Memory B cell (primary cell): Measurements from ENCODE around the gene TMEM38B.
"Not testable (repeated sequence)": the region's sequence is repeated elsewhere in the genome, so short reads cannot be mapped to it uniquely, and the experiment has no call there.

Source experiments
- ATAC-seq: fragments of 150-1000 bp; cut with Tn5 transposase; 2 replicates; pipeline ENCODE4 v1.10.0; 2021; ENCODE audit warnings: low read depth, mild to moderate bottlenecking, moderate library complexity
- DNase-seq, 2 donors: peaks; one replicate each; pipeline ENCODE4 v3.0.0; 2022; ENCODE audit warnings: low spot score in 2 of 2
- H3K27ac Mint-ChIP-seq: one replicate; pipeline ENCODE4 v1.8.0; 2022; ENCODE audit warnings: mild to moderate bottlenecking, moderate library complexity, mixed read lengths
- H3K27me3 Mint-ChIP-seq: one replicate; pipeline ENCODE4 v1.8.0; 2022; ENCODE audit warnings: mixed read lengths
- H3K36me3 Mint-ChIP-seq: one replicate; pipeline ENCODE4 v1.8.0; 2022; ENCODE audit warnings: mild to moderate bottlenecking, mixed read lengths
- H3K4me1 Mint-ChIP-seq: one replicate; pipeline ENCODE4 v1.8.0; 2022; ENCODE audit warnings: mixed read lengths
- H3K4me3 Mint-ChIP-seq: one replicate; pipeline ENCODE4 v1.8.0; 2022; ENCODE audit warnings: mild to moderate bottlenecking, moderate library complexity, mixed read lengths
- H3K9me3 Mint-ChIP-seq: one replicate; pipeline ENCODE4 v1.8.0; 2022; ENCODE audit warnings: mixed read lengths

Gene TMEM38B

GRCh38 chr9:105716146-105716545 lies 21.8 kb downstream of the TMEM38B start:
- H3K36me3 Mint-ChIP-seq: peaks cover 8% of the 10 kb centered on the region
- no peak overlapping the region for H3K4me3 Mint-ChIP-seq
- H3K4me1 Mint-ChIP-seq: peaks cover 4% of the 10 kb centered on the region
- H3K27me3 Mint-ChIP-seq: no peaks in the 10 kb centered on the region
- ATAC-seq (no peak), DNase-seq (no peak)
- no peaks in the 10 kb centered on the region for H3K9me3 Mint-ChIP-seq
- peak overlapping the region; percentile 3 for H3K27ac Mint-ChIP-seq

- H3K4me1 Mint-ChIP-seq: peaks cover 3% of the 10 kb centered on the region
- no peaks in the 10 kb centered on the region for H3K27me3 Mint-ChIP-seq
- H3K36me3 Mint-ChIP-seq: peaks cover 15% of the 10 kb centered on the region
- no peaks in the 10 kb centered on the region for H3K9me3 Mint-ChIP-seq
- no peak overlapping the region for H3K4me3 Mint-ChIP-seq
- H3K27ac Mint-ChIP-seq: no peak overlapping the region
- no peak for DNase-seq
- no peak for ATAC-seq
Measured at GRCh38 chr9:105722099-105722498, 27.8 kb downstream of the TMEM38B start.

- Mint-ChIP-seq H3K4me1 (peaks cover 3% of the 10 kb centered on the region), H3K9me3 (peaks cover 3% of the 10 kb centered on the region), H3K27me3 (no peaks in the 10 kb centered on the region), H3K36me3 (peaks cover 38% of the 10 kb centered on the region), H3K27ac (no peak overlapping the region), H3K4me3 (no peak overlapping the region)
- DNase-seq: no peak
- ATAC-seq: no peak
Measured at GRCh38 chr9:105725370-105725769, 31.0 kb downstream of the TMEM38B start.

- peaks cover 61% of the 10 kb centered on the region for H3K36me3 Mint-ChIP-seq
- H3K27ac Mint-ChIP-seq, DNase-seq, H3K4me1 Mint-ChIP-seq, H3K27me3 Mint-ChIP-seq, H3K9me3 Mint-ChIP-seq, ATAC-seq, H3K4me3 Mint-ChIP-seq: not testable (repeated sequence)
Measured at GRCh38 chr9:105728230-105728629, 33.9 kb downstream of the TMEM38B start.

DNA sequence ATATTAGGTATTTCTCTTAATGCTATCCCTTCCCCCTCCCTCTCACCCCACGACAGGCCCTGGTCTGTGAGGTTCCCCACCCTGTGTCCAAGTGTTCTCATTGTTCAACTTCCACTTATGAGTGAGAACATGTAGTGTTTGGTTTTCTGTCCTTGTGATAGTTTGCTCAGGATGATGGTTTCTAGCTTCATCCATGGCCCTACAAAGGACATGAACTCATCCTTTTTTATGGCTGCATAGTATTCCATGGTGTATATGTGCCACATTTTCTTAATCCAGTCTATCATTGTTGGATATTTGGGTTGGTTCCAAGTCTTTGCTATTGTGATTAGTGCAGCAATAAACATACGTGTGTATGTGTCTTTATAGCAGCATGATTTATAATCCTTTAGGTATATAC lies 37.1 kb downstream of the TMEM38B start:
- not testable (repeated sequence) for H3K4me3 Mint-ChIP-seq
- peaks cover 29% of the 10 kb centered on the region for H3K9me3 Mint-ChIP-seq

GRCh38 chr9:105735366-105735765 lies 41.0 kb downstream of the TMEM38B start:
- H3K27ac Mint-ChIP-seq: no peak overlapping the region
- ATAC-seq (no peak), DNase-seq (no peak)
- peaks cover 65% of the 10 kb centered on the region for H3K36me3 Mint-ChIP-seq
- H3K9me3 Mint-ChIP-seq: peaks cover 29% of the 10 kb centered on the region
- no peaks in the 10 kb centered on the region for H3K27me3 Mint-ChIP-seq
- H3K4me3 Mint-ChIP-seq: no peak overlapping the region
- H3K4me1 Mint-ChIP-seq: no peaks in the 10 kb centered on the region

More for the DNA sequence above, 37.1 kb downstream of the TMEM38B start:
- H3K27ac Mint-ChIP-seq, DNase-seq, H3K4me1 Mint-ChIP-seq, ATAC-seq, H3K27me3 Mint-ChIP-seq: not testable (repeated sequence)
- H3K36me3 Mint-ChIP-seq: peaks cover 76% of the 10 kb centered on the region

DNA sequence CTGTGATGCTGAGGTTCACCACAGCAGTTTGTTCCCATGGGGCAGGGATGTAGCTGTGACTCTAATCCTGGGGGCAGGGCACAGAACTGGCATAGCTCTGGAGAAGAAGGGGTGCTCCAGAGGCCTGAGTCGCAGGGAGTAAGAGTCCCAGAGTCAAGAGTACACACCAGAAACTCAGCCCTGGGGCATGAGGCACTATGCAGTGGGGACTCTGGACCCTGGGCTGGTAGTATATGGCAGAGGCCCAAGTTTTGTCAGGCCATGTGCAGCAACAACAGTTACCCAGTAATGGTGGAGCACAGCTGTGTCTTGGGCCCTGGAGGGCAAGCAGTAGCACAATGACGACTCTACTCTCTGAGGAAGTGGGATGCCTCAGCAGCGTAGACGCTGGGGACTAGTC lies 42.9 kb downstream of the TMEM38B start:
- H3K36me3 Mint-ChIP-seq: peaks cover 65% of the 10 kb centered on the region
- no peak for ATAC-seq
- no peak overlapping the region for H3K4me3 Mint-ChIP-seq
- H3K27me3 Mint-ChIP-seq: no peaks in the 10 kb centered on the region
- no peak for DNase-seq
- H3K4me1 Mint-ChIP-seq: no peaks in the 10 kb centered on the region
- H3K27ac Mint-ChIP-seq: no peak overlapping the region
- H3K9me3 Mint-ChIP-seq: peaks cover 29% of the 10 kb centered on the region

DNA sequence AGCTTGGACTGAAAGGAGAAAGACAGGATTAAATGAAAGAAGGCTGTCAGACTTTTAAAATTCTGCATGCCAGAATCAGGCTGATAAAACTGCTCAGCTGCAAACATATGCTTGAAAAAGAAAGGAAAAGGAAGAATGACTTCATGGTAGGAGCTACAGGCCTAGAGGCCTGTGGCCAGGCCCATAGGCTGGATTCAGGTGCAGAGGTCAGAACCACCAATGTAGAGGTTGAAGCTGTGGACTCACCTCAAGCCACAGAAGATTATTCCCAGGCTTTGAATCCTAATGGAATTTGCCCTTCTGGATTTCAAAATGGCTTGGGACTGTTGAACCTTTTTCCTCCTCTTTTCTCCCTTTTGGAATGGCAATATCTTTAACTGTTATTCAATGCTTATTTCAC lies 47.7 kb downstream of the TMEM38B start:
- Mint-ChIP-seq H3K36me3 (peaks cover 33% of the 10 kb centered on the region), H3K4me1 (no peaks in the 10 kb centered on the region), H3K27ac (no peak overlapping the region), H3K9me3 (no peaks in the 10 kb centered on the region), H3K27me3 (no peaks in the 10 kb centered on the region), H3K4me3 (no peak overlapping the region)
- ATAC-seq: no peak
- no peak for DNase-seq

GRCh38 chr9:105747325-105747724 lies 53.0 kb downstream of the TMEM38B start:
- H3K27ac Mint-ChIP-seq, H3K9me3 Mint-ChIP-seq, ATAC-seq, DNase-seq, H3K4me3 Mint-ChIP-seq, H3K4me1 Mint-ChIP-seq, H3K27me3 Mint-ChIP-seq: not testable (repeated sequence)
- peaks cover 41% of the 10 kb centered on the region for H3K36me3 Mint-ChIP-seq

DNA sequence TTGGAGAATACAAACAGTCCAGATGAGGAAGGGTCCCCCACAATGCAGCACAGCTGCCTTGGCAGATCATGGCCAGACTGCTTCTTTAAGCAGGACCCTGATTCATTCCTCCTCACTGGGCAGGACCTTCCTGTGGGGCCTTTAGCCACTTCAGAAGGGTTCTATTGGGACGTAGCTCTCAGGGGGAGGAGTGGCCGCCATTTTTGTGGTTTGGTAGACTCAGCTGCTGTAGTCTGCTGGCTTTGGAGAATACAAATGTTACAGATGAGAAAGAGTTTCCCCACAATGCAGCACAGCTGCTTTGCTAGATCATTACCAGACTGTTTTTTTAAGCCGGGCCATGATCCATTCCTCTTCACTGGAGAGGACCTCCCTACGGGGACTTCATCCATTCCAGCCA lies 57.4 kb downstream of the TMEM38B start:
- peaks cover 11% of the 10 kb centered on the region for H3K9me3 Mint-ChIP-seq
- peaks cover 57% of the 10 kb centered on the region for H3K36me3 Mint-ChIP-seq
- peaks cover 3% of the 10 kb centered on the region for H3K4me1 Mint-ChIP-seq
- no peaks in the 10 kb centered on the region for H3K27me3 Mint-ChIP-seq
- no peak overlapping the region for H3K27ac Mint-ChIP-seq
- no peak for ATAC-seq
- no peak for DNase-seq
- H3K4me3 Mint-ChIP-seq: no peak overlapping the region

- Mint-ChIP-seq H3K4me1 (no peaks in the 10 kb centered on the region), H3K9me3 (peaks cover 16% of the 10 kb centered on the region), H3K36me3 (peaks cover 27% of the 10 kb centered on the region), H3K27ac (no peak overlapping the region), H3K4me3 (no peak overlapping the region), H3K27me3 (no peaks in the 10 kb centered on the region)
- DNase-seq (no peak), ATAC-seq (no peak)
Measured at GRCh38 chr9:105757496-105758251, 63.3 kb downstream of the TMEM38B start.

- no peaks in the 10 kb centered on the region for H3K27me3 Mint-ChIP-seq
- no peak overlapping the region for H3K27ac Mint-ChIP-seq
- H3K36me3 Mint-ChIP-seq: peaks cover 11% of the 10 kb centered on the region
- no peak overlapping the region for H3K4me3 Mint-ChIP-seq
- ATAC-seq: no peak
- H3K9me3 Mint-ChIP-seq: peaks cover 5% of the 10 kb centered on the region
- no peak for DNase-seq
- H3K4me1 Mint-ChIP-seq: no peaks in the 10 kb centered on the region
Measured at GRCh38 chr9:105760053-105760452, 65.7 kb downstream of the TMEM38B start.

- H3K27me3 Mint-ChIP-seq, ATAC-seq: not testable (repeated sequence)
Measured at GRCh38 chr9:105782561-105783494, 88.5 kb downstream of the TMEM38B start.

DNA sequence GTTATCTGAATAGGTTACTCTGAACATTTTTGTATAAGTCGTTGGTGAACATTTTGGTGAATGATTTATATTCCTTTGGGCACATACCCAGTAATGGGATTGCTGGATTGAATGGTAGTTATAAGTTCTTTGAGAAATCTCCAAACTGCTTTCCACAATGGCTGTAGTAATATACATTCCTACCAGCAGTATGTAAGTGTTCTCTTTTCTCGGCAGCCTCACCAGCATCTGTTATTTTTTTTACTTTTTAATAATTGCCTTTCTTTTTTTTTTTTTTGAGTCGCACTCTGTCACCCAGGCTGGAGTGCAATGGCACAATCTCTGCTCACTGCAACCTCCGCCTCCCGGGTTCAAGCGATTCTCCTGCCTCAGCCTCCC lies 89.1 kb downstream of the TMEM38B start:
- H3K36me3 Mint-ChIP-seq: peaks cover 39% of the 10 kb centered on the region
- H3K27me3 Mint-ChIP-seq, H3K27ac Mint-ChIP-seq, H3K4me3 Mint-ChIP-seq, DNase-seq, ATAC-seq, H3K4me1 Mint-ChIP-seq: not testable (repeated sequence)
- H3K9me3 Mint-ChIP-seq: peaks cover 12% of the 10 kb centered on the region

More at GRCh38 chr9:105782561-105783494, 88.5 kb downstream of the TMEM38B start:
- peaks cover 35% of the 10 kb centered on the region for H3K36me3 Mint-ChIP-seq
- H3K27ac Mint-ChIP-seq, H3K9me3 Mint-ChIP-seq, H3K4me3 Mint-ChIP-seq, DNase-seq, H3K4me1 Mint-ChIP-seq: not testable (repeated sequence)
